ENCODE results near the gene BCL2L15.
"Not testable (repeated sequence)": the region's sequence is repeated elsewhere in the genome, so short reads cannot be mapped to it uniquely, and the experiment has no call there.

BCL2L15 gene

DNA sequence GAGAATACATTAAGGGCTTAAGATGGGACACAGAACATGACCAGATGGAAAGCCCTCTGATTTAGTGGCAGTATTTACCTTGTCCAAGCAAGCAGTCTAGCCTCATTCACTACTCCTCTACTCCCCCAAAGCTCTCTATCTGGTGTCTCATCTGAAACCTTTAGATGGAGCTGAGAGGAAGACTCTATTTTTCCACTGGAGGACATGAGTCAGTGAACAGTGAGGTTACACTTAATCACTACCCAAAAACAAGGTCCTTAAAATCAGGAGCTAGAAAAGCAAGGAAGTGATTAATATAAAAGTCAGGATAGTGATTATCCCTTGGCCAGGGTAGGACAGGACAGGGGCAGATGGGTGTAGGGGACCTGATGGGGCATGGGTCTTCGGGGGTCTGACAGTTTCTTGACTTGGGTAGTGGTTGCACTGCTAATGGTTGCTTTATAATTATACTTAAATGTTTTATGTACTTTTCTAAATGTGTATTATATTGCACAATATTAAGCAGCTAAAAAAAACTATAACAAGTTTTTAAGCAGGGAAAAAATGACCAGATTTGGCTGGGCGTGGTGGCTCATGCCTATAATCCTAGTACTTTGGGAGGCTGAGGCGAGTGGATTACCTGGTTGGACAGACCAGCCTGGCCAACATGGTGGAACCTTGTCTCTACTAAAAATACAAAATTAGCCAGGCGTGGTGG, 18.8 kb downstream of the BCL2L15 start:
- no peak for DNase-seq

DNA sequence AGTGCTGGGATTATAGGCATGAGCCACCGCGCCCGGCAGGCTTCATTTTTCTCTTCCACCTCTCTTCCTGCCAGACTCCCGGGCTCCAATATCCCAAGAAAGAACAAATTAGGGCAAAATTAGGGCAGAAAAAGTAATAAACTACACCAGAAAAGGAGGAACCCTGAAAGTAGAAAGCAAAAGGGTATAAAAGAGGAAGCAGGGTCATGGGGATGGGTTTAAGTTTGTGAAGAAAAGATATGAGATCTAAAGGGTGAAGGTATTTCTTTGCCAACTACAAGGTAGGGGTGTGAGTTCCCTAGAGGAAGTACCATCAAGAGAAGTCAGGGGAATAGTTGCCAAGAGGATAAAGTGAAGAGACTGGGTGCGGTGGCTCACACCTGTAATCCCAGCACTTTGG, 25.7 kb downstream of the BCL2L15 start:
- no peak for DNase-seq

DNA sequence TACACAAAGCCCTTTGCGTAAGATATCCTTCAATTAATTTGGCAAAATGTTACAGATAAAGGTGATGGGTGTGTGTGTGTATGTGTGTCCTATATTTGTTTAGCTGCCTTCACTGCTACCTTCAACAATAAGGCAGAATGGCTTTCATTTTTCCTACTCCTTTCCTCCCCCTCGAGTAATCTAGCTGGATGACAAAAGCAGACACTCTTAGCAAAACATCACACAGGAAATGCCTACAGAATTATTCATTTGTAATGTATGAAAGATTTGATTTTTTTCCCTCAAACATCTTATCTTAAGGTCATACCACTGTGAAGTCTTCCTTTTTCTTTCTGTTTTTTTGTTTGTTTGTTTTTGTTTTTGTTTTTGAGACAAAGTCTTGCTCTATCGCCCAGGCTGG, 26.5 kb downstream of the BCL2L15 start:
- no peak for DNase-seq

DNA sequence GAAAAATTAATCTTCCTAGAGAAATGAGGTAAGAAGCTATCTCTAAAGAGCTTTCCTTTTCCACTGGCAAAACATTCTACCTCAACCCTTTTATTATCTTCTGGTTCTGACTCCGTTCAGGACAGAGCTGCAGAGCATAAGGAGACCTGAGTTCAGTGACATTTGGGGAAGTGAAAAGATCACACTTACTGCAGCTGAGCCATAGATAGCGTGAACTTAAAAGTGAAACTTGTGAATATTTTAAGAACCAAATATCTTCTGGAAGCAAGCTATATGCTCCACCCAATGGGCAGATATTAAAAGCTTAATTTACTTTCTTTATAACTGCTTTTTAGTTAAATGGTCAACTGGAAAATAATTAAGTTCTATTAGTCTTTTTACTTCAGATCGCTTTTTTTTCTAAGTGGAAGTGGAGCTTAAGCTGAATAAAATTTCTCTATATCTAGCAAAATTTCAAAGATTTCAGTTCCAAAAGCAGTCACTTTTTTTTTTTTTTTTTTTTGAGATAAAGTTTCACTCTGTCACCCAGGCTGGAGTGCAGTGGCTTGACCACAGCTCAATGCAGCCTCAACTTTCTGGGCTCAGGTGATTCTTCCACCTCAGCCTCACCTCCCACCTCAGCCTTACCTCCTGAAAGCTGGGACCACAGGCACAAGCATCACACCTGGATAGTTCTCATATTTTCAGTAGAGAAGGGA, 27.8 kb downstream of the BCL2L15 start:
- no peak for DNase-seq

DNA sequence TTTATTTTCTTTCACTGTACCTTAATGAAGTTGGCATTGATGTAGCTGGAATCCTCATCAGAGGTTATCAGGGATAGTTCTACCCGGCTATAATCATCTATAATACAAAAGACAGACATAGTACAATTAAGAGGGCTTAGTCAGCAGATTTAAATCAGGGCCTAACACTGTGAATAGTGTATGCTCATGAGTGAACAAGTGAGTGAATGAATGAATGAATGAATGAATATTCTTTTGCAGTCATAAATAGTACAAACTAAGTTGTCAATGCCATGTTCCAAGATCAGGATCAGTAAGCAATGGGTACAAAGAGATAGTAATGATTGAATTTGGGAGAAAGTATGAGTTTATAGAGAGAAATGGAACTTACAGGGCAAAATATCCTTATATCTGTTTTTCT, 28.4 kb downstream of the BCL2L15 start:
- DNase-seq: no peak

DNA sequence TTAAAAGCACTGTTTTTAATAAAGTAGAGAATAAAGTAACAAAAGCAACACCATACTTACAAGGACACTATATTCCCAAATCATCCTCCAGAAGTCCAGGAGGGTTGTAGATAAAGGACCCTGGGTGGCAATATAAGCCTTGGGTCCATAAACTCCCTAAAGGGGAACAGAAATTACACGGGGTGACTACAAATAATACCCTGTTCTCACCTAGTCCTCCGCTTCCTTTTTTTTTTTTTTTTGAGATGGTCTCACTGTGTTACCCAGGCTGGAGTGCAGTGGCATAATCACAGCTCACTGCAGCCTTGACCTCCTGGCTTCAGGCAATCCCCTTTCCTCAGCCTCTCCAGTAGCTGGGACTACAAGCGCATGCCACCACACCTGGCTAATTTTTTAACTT, 29.0 kb downstream of the BCL2L15 start:
- no peak for DNase-seq

DNA sequence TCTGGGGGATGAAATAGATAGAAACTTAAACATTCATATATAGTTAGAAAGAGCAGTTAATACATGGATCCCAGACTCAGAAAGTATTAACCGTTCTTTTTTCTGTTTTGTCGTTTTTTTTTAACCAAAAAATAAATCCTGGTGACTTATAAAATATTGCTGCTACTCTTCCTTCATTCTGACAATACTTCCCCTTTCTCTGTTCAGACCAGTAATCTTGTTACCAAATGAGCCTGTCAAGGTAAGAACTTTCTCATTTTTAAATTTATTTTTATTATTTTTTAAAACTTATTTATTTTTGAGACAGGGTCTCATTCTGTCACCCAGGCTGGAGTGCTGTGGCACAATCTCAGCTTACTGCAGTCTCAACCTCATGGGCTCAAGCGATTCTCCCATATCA, 29.6 kb downstream of the BCL2L15 start:
- no peak for DNase-seq

DNA sequence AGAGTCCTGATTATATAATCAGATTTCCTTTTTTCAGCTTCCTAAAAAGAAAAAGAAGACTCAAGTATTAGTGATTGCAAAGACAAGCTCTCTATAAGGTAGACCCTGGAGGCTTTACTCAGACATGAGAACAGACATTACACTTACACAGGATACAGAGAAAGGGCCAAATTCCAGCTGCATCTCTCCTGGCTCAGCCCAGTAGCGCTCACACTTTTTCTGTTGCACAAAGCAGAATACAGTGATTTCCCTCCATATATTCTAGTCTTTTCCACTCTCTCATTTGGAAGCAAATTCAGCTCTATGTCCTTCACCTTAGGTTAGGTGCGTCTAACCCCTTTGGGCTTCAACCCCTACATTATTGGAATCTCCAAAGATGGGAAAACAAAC, 31.0 kb downstream of the BCL2L15 start:
- DNase-seq: no peak

DNA sequence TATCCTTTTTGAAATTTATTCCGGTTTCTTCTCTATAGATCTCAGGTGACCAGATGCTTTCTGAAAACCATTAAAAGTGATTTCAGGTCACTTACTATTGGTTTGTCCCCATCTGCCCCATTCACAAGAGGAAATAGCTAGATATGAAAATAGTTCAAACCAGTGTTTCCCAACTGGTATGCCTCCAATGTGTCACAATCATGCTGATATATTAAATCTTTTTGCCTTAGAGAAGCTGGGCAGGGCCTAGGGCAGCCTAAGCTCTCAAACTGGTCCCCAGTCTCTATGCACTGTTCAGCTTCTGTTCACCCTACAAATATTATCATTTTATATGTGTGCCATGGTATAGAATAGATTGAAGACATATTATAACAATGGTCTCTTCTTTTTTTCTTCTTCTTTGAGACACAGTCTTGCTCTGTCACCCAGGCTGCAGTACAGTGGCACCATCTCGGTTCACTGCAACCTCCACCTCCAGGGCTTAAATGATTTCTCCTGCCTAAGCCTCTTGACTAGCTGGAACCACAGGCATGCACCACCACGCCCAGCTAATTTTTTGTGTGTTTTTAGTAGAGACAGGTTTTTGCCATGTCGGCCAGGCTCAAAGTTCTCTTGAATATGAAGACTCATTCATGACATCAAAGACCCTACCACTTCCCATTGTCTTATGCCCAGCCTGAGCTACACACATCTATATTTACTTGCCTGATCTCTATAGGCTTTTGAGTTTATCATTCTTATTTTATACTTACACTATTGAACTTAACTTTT, 31.6 kb downstream of the BCL2L15 start:
- DNase-seq: no peak

DNA sequence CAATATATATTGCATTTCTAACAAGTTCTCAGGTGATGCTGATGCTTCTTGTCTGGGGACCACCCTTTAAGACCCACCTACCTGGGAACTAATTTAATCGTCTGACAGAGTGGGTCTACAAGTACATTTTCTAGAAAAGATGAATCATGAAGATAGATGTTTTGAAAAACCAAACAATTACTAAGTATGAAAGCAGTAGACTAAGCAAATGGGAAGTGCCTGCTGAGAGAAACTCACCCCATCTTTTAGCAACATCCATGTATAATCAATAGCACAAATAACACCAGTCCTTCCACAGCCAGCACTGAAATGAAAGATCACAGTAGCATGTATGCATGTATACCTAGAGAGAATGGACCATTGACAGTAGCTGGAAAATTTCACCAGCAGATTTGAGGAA, 33.1 kb downstream of the BCL2L15 start:
- no peak for DNase-seq

DNA sequence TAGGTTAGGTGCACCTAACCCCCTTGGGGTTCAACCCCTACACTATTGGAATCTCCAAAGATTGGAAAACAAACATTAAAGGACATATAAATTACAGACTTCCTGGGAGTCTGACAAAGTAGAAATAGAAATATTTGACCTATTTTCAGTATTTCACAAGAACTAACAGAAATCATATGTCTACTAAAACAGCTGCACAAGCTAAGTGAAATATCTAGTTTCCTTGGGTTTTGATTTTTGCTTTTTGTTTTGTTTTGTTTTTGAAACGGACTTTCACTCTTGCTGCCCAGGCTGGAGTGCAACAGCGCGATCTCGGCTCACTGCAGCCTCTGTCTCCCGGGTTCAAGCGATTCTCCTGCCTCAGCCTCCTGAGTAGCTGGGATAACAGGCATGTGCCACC, 34.7 kb downstream of the BCL2L15 start:
- DNase-seq: not testable (repeated sequence)

DNA sequence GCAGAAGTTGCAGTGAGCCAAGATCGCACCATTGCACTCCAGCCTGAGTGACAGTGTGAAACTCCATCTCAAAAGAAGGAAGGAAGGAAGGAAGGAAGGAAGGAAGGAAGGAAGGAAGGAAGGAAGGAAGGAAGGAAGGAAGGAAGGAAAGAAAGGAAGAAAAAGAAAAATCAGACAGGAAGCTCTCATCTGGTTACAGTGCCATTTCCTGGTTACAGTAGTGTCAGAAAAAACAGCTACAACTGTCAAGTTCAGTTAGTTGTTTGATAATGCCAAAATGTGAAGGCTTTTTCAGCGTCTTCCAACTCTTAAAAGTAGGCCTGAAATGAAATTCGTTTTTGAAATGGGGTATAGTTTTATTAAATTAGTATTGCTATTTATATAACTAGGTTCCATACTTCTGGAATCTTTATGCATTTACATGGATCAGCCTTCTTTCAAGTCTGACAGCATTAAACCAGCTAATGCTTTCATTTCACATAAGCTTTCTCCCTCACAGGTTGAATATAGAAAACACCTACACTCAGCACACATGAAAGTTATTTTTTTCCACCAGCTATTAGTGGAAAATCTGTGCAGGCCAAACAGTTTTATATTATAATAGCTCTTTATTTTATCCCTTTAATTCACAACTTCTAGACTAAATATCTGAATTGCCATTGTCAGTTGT, 37.1 kb downstream of the BCL2L15 start:
- peak in 2 of 6 experiments; percentile 23 to 24 for DNase-seq

DNA sequence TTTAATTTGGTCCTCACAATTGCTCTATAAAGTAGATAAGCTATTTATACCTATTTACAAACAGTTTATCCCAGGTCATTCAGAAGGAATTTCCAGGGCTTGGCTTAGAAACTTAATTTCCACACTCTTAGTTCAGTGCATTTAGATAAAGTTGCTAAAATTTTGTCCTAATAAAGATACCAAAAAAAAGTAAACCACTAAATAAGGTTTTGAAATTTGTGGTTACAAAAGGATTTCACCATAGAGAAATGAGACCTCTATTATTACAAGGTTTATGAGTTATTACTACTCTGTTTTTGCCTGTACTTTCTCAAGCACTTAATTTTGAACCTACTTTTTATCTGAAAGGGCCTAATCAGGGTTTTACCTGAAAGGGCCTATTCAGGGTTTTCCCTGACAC, 38.3 kb downstream of the BCL2L15 start:
- no peak for DNase-seq

DNA sequence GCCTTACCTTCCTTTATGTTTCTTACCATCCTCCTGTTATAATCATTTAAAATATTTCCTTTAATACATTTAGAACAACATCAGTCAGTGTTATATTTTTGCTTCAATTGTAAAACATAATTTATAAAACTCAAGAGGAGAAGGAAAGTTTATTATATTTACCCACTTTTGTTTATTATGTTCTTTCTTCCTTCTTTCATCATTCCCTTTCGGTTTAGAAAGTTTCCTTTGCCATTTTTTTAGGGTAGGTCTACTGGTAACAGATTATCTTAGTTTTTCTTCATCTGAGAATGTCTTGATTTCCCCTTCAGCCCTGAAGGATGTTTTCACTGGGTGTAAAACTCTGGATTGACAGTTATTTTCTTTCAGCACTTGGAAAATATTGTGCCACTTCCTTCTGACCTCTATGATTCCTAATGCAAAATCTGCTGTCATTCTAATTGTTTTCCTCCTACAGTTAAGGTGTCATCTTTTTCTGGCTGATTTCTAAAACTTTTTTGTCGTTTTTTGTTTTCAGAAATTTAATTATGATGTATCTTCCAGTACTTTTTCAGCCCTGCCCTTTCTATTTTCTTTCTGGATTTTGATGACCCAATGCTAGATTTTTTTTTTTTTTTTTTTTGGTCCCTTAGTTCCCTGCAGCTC, 40.9 kb downstream of the BCL2L15 start:
- DNase-seq: no peak

DNA sequence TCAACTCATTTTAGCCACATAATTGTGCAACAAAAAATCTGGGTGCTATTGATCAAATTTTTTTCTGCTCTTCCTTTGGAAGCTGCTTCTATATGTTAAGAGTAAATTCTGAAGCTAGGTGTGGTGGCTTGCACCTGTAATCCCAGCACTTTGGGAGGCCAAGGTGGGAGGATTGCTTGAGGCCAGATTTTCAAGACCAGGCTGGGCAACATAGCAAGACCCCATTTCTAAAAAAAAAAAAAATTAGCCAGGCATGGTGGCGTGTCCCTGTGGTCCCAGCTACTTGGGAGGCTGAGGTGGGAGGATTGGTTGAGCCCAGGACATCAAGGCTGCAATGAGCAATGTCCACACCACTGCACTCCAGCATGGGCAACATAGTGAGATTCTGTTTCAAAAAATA, 50.8 kb downstream of the BCL2L15 start:
- no peak for DNase-seq

DNA sequence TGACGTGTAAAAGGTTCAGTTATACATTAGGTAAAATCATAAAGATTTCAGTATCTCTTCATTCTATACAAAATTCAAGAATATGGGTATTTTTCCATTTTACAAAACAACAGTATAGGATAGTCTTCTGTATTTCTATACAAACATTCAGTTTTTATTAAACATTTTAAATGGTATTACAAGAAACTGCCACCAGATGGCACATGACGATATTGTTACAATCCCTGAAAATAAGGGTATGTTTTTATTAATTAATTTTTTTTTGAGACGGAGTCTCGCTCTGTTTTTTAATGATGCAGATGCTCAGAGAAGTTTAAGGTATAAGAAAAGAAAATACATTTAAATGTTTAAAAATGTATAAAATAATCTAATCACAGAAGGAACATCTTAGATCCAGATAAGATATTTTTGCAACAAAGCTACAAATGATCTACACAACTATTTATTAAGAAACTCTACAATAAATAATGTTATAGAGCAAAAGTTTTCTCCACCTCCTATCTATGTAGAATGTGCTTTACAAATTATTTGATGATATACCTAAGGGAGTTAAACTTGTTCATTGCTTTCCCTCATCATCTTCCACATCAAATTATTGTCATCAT, 51.6 kb downstream of the BCL2L15 start:
- DNase-seq: peak in 3 of 6 experiments; percentile 43 to 63 (median 59)

DNA sequence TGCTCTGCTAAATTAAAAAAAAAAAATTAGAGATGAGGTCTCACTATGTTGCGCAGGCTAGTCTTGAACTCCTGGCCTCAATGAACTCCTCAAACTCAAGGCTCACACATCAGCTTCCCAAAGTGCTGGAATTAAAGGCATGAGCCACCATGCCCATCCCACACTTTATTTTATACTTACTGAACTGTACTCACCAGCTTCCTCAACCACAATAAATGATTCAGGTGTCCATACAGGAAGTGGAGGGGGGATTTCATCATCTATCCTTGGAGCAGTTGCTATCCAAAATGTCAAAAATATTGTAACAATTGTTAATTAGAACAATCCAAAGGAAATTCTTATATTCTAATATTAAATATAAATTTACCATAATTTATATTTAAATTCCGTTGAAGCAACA, 52.7 kb downstream of the BCL2L15 start:
- no peak for DNase-seq
